SKM-1 (cell line): ENCODE measurements around the gene FAR2.
"Not testable (repeated sequence)": the region's sequence is repeated elsewhere in the genome, so short reads cannot be mapped to it uniquely, and the experiment has no call there.

ENCODE experiments used
- DNase-seq: peaks from one replicate; lab custom pipeline; 2025; ENCODE audit not compliant: unreplicated experiment; lab: John Stamatoyannopoulos, UW

The FAR2 gene

DNA sequence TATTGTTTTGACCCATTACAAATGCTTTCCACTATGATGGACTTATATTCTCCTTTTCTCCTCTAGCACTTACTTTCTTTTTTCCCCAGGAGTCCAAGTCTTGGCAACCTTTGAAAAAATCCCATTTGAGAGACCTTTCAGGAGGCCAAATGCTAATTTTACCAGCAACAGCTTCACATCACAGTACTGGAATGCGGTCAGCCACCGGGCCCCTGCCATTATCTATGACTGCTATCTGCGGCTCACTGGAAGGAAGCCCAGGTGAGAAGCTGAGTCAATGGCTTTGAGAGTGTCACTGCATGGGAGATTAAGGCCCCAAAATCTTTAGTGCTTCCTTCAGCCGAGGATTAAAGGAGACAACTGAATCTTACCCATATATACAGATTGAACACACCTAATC is 167.7 kb downstream of the FAR2 start:
- no peak for DNase-seq

DNA sequence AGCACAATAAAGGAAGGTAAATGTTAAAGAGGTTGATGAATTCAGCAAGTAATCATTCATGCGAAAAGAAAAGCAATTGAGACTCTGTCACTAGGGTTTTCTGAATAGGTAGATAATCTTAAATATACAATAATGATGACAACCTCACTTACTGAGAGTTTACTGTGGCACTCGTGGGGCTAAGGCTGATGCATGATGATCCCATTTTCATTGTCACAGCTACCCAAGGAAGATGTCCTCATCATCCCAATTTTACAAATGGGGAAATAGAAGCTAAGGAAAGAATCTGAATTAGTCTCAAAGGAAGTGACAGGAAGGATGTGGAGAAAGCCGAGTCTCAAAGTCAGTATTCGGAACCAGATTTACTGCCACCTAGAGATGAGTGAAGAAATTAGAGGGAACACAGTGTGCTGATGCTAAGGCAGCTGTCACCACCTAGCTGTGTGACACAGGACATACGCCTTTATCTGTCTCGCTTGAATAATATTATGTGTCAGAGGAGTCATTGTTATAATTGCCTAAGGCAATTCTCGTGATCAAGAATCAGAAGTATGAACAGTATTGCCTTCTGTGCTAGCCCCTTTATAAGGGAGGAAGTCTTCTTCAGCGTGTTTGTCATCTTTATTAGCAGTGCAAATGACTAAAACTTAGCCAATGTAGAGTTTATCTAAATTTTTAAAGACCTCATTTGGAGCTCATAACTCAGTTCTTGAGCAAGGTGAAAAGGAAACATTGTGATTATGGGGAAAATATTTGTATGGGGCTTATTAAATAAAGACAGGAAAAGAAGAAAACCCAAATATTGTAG is 168.7 kb downstream of the FAR2 start:
- DNase-seq: peak; percentile 27

DNA sequence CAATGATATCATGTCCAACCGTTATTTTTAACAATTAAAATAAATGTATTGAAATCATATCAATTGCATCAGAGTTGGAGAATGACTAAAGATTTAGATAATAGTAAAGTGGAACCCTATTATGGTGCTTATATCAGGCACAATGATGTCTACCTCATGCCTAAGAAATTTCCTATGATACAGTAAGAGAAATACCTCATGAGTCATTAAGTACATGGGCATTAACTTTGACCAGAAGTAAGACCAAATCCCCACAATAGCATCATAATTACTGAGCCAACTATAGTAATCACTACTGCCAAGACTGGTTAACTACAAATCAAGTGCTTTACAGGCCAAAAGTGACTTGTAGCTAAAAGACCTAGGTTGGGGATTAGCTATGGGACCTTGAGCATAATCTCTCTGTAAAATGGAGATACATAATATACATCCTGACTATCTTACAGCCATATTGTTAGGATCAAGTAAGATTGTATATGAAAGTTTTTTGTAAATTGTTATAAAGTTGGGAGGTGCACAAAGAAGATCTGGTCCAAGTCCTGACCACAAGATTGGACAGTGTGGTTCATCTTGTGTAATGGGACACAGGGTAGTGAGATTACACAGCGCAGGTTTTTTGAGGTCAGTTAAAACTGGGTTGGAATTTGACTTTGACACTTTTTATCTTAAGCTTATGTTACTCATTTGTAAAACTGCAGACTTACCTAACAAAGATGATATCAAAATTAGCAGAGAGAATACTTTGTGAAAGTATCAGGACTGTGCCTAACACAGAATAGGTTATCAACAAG is 171.4 kb downstream of the FAR2 start:
- no peak for DNase-seq

DNA sequence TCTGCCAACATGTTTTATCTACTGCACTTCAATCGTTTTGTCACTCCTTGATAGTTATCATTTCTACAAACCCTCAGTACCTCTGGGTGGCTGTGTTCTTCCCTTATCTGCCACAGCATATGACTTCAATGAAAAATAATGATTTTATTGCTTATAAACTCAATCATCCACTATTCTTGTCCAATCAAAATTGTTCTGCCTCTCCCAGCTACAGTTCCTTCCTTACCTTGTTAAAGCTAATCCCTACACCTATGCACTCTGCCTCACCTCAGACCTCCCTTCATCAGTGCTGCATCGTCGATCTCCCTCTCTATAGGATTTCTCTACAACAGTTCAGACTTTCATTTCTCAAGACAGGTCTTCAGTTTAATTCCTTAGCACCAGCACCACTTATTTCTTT is 173.1 kb downstream of the FAR2 start:
- DNase-seq: no peak

DNA sequence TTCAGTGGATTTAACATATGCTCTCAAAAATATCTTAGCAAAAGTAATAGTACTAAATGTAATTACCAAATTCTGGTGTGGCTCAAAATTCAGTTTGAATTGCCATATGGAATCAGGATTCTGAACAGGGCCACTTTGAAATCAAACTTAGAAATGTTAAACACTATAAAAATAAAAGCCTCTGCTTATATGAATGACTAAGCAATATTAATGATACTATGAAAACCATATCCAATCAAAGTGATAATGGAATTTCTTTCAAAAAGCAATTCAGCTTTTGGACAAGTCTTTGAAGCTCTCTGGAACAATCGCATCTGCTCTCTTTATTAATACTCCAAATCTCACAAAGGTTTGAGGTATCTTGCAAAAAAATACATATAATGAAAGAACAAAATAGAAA is 180.3 kb downstream of the FAR2 start:
- DNase-seq: no peak

DNA sequence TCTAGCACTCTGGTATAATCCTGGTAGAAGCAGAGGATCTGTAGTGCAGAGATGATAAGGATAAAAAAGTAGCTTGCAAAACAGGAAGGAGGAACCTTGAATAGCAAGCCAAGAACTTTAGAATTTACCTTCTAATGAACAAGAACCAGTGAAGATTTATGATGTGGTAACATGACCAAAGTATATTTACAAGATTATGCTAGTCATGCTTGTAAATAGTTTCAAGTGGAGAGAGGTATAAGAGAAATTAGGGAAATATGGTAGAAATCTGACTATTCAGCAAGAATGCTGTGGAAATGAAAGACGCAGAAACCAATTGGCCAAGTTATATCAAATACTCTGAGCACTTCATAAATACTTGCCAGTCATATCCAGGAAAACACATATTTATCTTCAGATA is 184.1 kb downstream of the FAR2 start:
- DNase-seq: no peak

DNA sequence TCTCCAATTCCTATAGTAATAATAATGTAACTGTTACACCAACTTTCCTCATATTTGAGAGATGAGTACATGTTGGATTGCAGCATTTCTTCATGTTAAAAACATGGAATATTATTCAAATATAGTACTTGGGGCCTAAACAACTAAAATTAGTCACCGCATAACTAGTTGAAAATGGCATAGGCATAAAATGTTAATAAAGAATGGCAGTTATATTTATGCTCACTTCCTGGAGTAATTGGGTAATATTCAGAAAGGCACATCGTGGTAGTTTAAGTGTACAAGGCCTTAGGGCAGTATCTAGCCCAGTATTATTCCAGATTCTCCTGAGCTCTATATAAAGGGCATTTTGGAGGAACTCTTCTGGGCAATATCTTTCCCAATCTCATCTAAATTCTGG is 185.9 kb downstream of the FAR2 start:
- no peak for DNase-seq

DNA sequence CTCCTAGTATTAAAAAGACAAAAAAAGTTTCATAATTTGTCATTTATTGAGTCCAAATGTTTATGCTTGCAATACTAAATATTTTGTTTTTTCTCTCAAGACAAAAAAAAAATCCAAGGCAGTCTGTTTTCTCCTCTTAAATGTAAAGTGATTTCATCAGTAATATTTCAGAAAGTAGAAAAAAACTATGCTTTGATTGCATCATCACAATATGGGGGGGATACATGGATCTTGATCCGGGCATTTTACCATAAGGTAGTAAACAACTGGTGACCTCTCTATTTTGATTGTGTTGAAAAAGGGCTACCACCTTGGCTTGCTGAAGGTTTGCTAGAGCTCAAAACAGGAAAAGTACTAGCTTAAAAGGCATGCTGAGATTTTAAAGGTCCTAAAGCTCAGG is 188.2 kb downstream of the FAR2 start:
- DNase-seq: no peak

DNA sequence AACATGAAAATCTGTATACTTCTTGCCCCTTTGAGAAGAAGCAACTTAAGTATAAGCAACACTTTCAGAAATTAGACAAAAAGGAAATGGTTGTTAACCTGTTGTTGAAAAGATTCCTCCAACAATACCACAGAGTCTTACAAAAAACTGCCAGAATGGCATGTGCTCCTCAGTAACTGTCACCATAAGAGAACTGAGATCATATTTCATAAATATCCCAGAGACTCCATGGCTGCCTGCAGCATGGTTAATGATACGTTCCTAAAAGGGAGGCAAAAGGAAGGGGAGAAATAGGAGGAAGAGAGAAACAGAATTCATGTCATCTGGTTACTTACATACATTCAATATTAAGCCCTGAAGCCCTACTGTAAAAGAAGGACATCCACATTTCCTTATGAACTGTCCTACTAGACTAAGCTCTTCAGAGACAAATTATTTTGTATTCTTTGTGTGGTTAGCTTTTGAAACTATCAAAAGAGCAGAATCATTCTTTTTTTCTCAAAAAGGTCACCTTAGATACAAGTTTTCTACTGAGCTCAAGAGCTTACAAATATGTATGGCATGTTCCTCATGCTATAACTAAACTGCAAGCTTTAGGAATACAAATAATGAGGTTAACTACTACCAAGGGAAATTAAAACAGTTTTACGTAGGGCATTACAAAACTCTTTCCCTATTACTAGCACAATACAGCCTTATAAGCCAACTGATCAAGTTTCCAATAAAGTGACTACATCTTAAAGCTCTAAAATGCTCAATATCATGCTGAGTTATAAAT is 194.1 kb downstream of the FAR2 start:
- no peak for DNase-seq

DNA sequence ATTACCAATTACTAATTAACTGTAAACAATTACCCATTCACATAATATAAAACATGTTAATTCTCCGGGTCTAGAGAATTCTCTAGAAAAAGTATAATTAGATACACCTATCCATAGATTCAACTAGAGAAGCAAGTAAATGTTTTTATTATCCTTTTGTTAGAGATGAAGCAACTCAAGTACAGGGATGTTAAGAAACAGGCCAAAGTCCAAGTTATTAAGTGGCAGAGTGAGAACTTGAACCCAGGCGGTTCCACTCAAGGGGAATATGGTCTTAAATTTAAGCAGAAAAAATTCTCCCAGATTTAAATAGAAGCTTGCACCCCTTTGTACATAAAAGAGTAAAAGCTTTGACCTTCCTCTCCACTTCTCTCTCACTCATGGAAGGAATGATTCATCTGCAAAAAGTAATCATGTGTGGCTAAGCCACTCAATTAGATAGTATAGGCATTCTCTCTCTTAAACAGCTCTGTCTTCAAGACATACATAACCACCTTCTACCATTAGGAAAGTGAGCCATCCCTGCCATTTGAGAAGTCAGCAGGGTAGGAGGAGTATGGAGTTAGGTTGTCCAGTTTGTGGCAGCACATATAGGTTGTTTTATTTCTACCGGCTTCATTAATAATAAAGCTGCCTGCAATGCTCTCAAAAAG is 197.8 kb downstream of the FAR2 start:
- DNase-seq: no peak

DNA sequence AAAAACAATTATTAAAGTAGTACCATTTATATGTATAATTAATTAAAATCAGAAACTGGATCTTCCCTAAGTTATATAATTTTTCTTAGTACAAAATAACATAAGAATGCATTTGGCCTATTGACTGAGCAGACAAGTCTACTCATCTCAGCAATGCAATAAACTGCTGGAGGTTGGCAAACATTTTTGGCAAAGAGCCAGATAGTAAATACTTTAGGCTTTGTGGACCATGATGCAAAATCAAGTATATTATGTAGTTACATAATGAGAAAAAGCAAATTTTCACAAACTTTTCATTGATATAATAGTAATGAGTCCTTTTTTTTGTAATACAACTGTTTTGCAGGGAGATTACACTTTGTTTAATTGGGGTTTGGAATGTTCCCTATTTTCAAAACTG is 201.0 kb downstream of the FAR2 start:
- no peak for DNase-seq

DNA sequence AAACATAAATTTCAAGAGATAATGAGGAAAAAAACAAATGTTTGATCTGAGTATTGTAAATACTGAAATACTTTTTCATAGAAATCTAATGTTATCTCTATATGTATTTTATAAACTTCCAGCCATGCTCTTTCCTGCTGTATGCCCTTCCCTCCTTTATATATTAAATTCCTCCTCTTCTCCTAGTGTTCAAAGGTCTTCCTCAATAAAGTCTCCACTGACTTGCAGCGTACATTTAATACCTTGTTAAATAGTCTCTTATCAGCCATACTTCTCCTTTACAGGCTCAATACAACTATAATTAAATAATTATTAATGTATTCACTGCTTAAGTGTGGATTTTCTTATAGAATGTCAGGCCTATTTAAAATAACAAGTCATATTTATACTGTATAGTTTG is 205.9 kb downstream of the FAR2 start:
- no peak for DNase-seq

DNA sequence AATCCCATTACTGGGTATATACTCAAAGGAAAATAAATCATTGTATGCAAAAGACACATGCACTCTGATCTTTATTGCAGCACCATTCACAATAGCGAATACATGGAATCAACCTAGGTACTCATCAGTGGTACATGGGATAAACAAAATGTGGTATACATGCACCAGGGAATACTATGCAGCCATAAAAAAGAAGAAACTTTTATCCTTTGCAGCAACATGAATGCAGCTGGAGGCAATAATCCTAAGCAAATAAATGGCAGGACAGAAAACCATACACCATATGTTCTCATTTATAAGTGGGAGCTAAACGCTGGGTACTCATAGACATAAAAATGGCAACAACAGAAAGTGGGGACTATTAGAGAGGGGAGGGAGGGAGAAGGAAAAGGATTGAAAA is 216.0 kb downstream of the FAR2 start:
- DNase-seq: no peak

DNA sequence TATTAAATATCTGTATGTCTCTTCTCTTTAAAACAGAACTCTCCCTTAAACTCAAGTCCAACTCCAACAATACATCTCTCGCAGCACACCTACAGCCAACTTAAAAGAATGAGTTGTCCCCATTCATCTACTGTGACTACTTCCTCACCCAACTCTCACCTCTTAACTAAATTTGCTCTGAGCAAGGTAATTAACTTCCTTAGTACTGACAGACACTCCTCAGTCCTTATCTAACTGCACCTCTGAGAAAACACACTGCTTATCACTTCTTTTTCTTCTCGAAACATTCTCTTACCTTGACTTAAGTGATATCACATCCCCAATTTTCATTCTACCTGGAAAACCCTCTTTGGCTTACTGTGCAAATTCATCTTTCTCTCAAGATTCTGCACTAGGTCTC is 224.9 kb downstream of the FAR2 start:
- no peak for DNase-seq

DNA sequence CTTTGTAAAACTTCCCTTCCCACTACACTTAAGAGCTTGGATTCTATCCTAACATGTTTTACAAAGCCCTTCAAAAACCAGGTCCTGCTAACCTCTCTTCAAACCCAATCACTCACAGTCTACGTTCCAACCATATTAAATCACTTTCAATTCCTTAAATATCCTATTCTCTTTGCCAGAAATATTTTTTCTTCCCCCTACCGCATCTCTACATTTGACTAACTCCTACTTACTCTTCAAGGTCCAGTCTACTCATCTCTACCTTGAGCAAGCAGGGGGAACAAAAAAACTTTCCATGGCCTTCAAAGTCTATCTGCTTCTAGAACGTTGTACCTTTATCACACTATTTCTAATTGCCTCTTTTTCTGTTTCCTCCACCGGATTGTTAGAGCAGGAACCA is 225.8 kb downstream of the FAR2 start:
- no peak for DNase-seq

DNA sequence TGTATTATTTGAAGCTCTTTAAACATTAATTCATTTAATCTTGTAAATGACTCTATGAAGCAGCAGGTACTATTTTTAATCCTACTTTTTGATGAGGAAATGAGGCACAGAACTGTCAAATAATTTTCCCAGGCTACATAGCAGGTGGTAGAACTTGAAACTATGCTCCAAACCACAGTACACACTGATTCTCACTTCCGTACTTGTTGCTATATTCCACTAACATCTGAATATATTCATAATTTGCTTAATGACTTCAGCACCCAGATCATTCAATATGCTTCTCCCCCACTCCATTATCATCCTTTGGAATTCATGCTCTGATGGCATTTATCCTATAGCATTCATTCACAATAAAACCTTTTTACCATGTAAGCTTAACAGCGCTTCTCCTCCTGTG is 227.0 kb downstream of the FAR2 start:
- DNase-seq: no peak

DNA sequence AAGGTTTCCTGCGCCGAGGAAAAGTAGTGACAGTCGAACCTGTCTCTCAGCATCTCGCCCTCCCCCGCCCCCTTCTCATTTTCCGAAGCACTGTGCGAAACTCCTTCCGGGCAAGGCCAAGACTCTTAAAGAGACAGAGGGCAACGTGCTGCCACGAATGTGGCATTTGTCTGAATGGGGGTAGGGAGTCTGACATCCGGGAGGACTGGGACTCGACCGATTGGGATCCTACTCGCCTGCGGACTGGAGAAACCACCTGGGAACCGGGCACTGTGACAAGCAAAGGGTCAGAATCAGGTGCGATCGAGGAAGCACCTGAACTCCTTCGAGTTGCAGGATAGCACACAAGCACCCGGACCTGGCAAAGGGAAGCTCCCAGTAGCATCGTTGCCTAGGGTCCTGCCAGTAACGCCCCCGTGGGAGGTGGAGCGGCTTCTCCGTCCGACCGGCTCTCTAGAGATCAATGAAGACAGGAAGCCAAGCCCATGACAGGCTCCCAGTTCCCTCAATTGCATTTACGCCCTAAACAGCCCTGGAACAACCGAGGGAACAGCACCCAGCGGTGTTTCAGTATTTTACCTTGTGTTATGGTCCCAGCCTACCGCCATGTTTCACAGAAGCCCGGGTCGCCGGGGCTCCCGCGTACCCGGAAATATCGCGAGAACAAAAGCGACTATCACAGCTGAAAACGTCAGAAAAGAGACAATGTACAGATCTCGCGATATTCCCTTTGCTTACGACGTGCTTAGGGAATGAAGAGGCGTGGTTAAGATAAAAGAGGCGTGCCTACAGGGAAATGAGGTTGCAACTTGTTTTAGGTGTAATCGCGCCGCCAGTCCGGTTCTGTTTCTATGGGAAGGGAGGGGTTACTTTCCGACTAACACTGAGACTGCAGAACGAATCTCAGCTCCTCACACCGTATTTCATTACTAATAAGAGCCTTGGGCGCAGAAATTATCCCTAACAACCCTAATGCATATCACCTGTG is 231.8 kb downstream of the FAR2 start, which contains the start of gene ERGIC2:
TSS of gene ERGIC2 (minus strand) at position 637 of the 988 bp plus-strand sequence. CDS start 9,539 bp downstream, outside the sequence.
- DNase-seq: peak; percentile 87

DNA sequence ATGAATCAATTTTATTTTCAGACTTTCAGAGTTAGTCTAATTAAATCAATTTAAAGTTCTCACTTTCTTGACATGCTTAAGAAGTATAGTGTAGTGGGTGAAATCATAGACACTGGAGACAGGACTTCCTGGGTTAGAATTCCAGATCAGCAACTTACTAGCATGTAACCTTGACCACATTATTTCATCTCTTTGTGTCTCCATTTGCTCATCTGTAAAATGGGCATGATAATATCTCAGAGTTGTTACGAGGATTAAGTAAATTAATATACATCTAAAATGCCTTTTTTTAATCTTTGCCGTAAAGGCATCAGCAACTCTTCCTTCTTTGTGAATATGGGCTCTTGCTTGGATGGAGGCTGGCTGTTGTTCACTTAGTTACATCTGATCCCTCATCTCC is 233.2 kb downstream of the FAR2 start:
- DNase-seq: no peak

DNA sequence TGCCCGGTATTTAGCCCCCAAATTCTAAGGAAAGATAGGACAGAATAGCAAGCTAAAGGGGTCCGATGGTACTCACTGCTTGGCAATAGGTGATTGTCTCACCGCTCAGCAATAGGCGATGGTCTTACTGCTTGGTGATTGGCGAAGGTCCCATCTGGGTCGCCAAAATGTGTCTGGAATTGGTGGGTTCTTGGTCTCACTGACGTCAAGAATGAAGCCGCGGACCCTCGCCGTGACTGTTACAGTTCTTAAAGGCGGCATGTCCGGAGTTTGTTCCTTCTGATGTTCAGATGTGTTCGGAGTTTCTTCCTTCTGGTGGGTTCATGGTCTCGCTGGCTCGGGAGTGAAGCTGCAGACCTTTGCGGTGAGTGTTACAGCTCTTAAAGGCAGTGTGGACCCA is 236.1 kb downstream of the FAR2 start:
- not testable (repeated sequence) for DNase-seq
